IMR-90 (cell line): ENCODE data around the gene ARMH1. TPM values are rescaled to one million over a fixed set of nuclear protein-coding genes. Genes with fewer than 3 reads are reported as not detected.

Experiments used
- ATAC-seq: fragments of 200-7000 bp; cut with Tn5 transposase; 2 replicates; pipeline ENCODE4 v1.9.1; 2020; ENCODE audit warnings: low read depth, mild to moderate bottlenecking, moderate library complexity
- BruUV-seq: library from RNA; stranded (reverse); fragments of 400-500 nt; replicated peaks from 2 replicates; lab custom pipeline; 2021; lab: Mats Ljungman, UMichigan
- CTCF ChIA-PET: fragments of 300-600 bp; formaldehyde crosslinking; extraction: SDS; loops from one replicate; lab custom pipeline; 2021; ENCODE audit warnings: antibody characterized with exemption; lab: Yijun Ruan, JAX
- POLR2A ChIA-PET: fragments of 300-600 bp; sonication (Branson Sonifier 250); formaldehyde crosslinking; loops from one replicate; lab custom pipeline; 2022; ENCODE audit warnings: antibody characterized with exemption; ENCODE audit not compliant: unreplicated experiment; lab: Charles Lee
- DNase-seq: peaks from one replicate; pipeline ENCODE4 v3.0.0; 2013
- H2AFZ ChIP-seq: replicated peaks from 2 replicates; pipeline ENCODE3; 2013; ENCODE audit warnings: low read length, mild to moderate bottlenecking; ENCODE audit not compliant: poor library complexity
- H2AK5ac ChIP-seq: 2 replicates; pipeline ENCODE4 v1.6.1; 2013; ENCODE audit warnings: low read depth, low read length, inconsistent platforms
- H2AK9ac ChIP-seq: replicated peaks from 2 replicates; pipeline ENCODE3; 2013; ENCODE audit warnings: mild to moderate bottlenecking, low read depth, low read length, moderate library complexity; ENCODE audit not compliant: poor library complexity
- H2BK120ac ChIP-seq: 2 replicates; pipeline ENCODE4 v1.6.1; 2013; ENCODE audit warnings: low read depth, low read length, inconsistent platforms
- H2BK15ac ChIP-seq: 3 replicates; pipeline ENCODE4 v1.6.1; 2013; ENCODE audit warnings: low read depth, low read length, inconsistent platforms
- H2BK20ac ChIP-seq: 2 replicates; pipeline ENCODE4 v1.6.1; 2013; ENCODE audit warnings: low read depth, mild to moderate bottlenecking, inconsistent platforms, low read length, moderate library complexity
- H2BK5ac ChIP-seq: 2 replicates; pipeline ENCODE4 v1.6.1; 2013; ENCODE audit warnings: mild to moderate bottlenecking, low read depth, low read length, inconsistent platforms; ENCODE audit not compliant: poor library complexity, severe bottlenecking
- H3K14ac ChIP-seq: replicated peaks from 2 replicates; pipeline ENCODE4 v1.6.1; 2013; ENCODE audit warnings: low read depth, low read length, inconsistent platforms
- H3K18ac ChIP-seq: 2 replicates; pipeline ENCODE4 v1.6.1; 2013; ENCODE audit warnings: low read depth, low read length, control low read depth
- H3K23ac ChIP-seq: 2 replicates; pipeline ENCODE4 v1.6.1; 2013; ENCODE audit warnings: low read depth, low read length, inconsistent platforms
- H3K27ac ChIP-seq: 2 replicates; pipeline ENCODE4 v1.5.1; 2013; ENCODE audit warnings: mild to moderate bottlenecking, control low read depth, low read length; ENCODE audit not compliant: insufficient read depth
- H3K27me3 ChIP-seq: 2 replicates; pipeline ENCODE4 v1.6.1; 2013; ENCODE audit warnings: low read length; ENCODE audit not compliant: control insufficient read depth, insufficient read depth
- H3K36me3 ChIP-seq: 2 replicates; pipeline ENCODE4 v1.6.1; 2013; ENCODE audit warnings: low read length, mixed read lengths; ENCODE audit not compliant: control insufficient read depth, insufficient read depth
- H3K4ac ChIP-seq: 2 replicates; pipeline ENCODE4 v1.6.1; 2013; ENCODE audit warnings: low read depth, low read length, inconsistent platforms
- H3K4me1 ChIP-seq: 2 replicates; pipeline ENCODE4 v1.6.1; 2013; ENCODE audit warnings: low read length, mixed read lengths; ENCODE audit not compliant: control insufficient read depth, insufficient read depth
- H3K4me2 ChIP-seq: 2 replicates; pipeline ENCODE4 v1.6.1; 2013; ENCODE audit warnings: low read depth, mild to moderate bottlenecking, control low read depth, low read length, moderate library complexity
- H3K4me3 ChIP-seq: 2 replicates; pipeline ENCODE4 v1.5.1; 2013; ENCODE audit warnings: low read depth, mild to moderate bottlenecking, control low read depth, low read length, moderate library complexity; ENCODE audit not compliant: insufficient read depth
- H3K56ac ChIP-seq: 2 replicates; pipeline ENCODE4 v1.6.1; 2013; ENCODE audit warnings: low read length, inconsistent platforms; ENCODE audit not compliant: insufficient read depth; ENCODE audit errors: extremely low read depth
- H3K79me1 ChIP-seq, 2 experiments: 2 replicates each; pipeline ENCODE4 v1.6.1; 2013; ENCODE audit warnings: low read length in 2 of 2, inconsistent platforms in 1 of 2, low read depth in 1 of 2
- H3K9ac ChIP-seq: 2 replicates; pipeline ENCODE4 v1.6.1; 2013; ENCODE audit warnings: low read depth, low read length, control low read depth
- H3K9me1 ChIP-seq: 2 replicates; pipeline ENCODE4 v1.6.1; 2013; ENCODE audit warnings: low read length, inconsistent platforms; ENCODE audit not compliant: insufficient read depth
- H3K9me3 ChIP-seq: 2 replicates; pipeline ENCODE4 v1.6.1; 2013; ENCODE audit warnings: low read length; ENCODE audit not compliant: control insufficient read depth, insufficient read depth
- H4K20me1 ChIP-seq: 2 replicates; pipeline ENCODE4 v1.6.1; 2013; ENCODE audit warnings: low read length, inconsistent platforms; ENCODE audit not compliant: insufficient read depth
- H4K5ac ChIP-seq: 2 replicates; pipeline ENCODE4 v1.6.1; 2013; ENCODE audit warnings: mild to moderate bottlenecking, low read depth, low read length, control low read depth
- H4K8ac ChIP-seq, 2 experiments: 2 replicates each; pipeline ENCODE4 v1.6.1; 2013; ENCODE audit warnings: low read depth in 2 of 2, low read length in 2 of 2, control low read depth in 1 of 2, inconsistent platforms in 1 of 2
- H4K91ac ChIP-seq: 2 replicates; pipeline ENCODE4 v1.6.1; 2013; ENCODE audit warnings: low read depth, low read length, inconsistent platforms; ENCODE audit not compliant: insufficient read depth
- BHLHE40 ChIP-seq: fragments of 150-350 bp; IDR thresholded peaks from 2 replicates; pipeline ENCODE4 v1.6.1; 2016; ENCODE audit warnings: mild to moderate bottlenecking, low read depth, low read length
- CEBPB ChIP-seq: IDR thresholded peaks from 2 replicates; pipeline ENCODE4 v1.6.1; 2012; ENCODE audit warnings: low read depth, low read length, improper control_type of control experiment
- CHD1 ChIP-seq: IDR thresholded peaks from 2 replicates; pipeline ENCODE4 v1.6.1; 2012; ENCODE audit warnings: low read depth, low read length, improper control_type of control experiment
- CTCF ChIP-seq: conservative IDR thresholded peaks from 2 replicates; pipeline ENCODE4 v1.5.1; 2012; ENCODE audit warnings: mild to moderate bottlenecking, low read depth, low read length, improper control_type of control experiment
- FOS ChIP-seq: fragments of 150-350 bp; IDR thresholded peaks from 2 replicates; pipeline ENCODE4 v1.6.1; 2016; ENCODE audit warnings: low read depth, low read length
- MAFK ChIP-seq: IDR thresholded peaks from 2 replicates; pipeline ENCODE4 v1.6.1; 2012; ENCODE audit warnings: low read depth, low read length, improper control_type of control experiment
- MAZ ChIP-seq: IDR thresholded peaks from 2 replicates; pipeline ENCODE4 v1.6.1; 2012; ENCODE audit warnings: low read depth, mild to moderate bottlenecking, low read length, improper control_type of control experiment, moderate library complexity, borderline replicate concordance
- MXI1 ChIP-seq: IDR thresholded peaks from 2 replicates; pipeline ENCODE4 v1.6.1; 2012; ENCODE audit warnings: low read depth, mild to moderate bottlenecking, low read length, moderate library complexity, borderline replicate concordance
- NFE2L2 ChIP-seq: fragments of 150-350 bp; IDR thresholded peaks from 2 replicates; pipeline ENCODE4 v1.6.1; 2016; ENCODE audit warnings: low read depth, mild to moderate bottlenecking, low read length
- POLR2A ChIP-seq: IDR thresholded peaks from 2 replicates; pipeline ENCODE4 v1.6.1; 2012; ENCODE audit warnings: mild to moderate bottlenecking, low read depth, low read length
- RAD21 ChIP-seq: IDR thresholded peaks from 2 replicates; pipeline ENCODE4 v1.6.1; 2012; ENCODE audit warnings: low read length, improper control_type of control experiment
- RCOR1 ChIP-seq: IDR thresholded peaks from 2 replicates; pipeline ENCODE4 v1.6.1; 2012; ENCODE audit warnings: mild to moderate bottlenecking, low read length, improper control_type of control experiment; ENCODE audit not compliant: insufficient replicate concordance
- RFX5 ChIP-seq: IDR thresholded peaks from 2 replicates; pipeline ENCODE4 v1.8.0; 2012; ENCODE audit warnings: low read depth, mild to moderate bottlenecking, low read length, moderate library complexity
- SMC3 ChIP-seq: fragments of 150-350 bp; IDR thresholded peaks from 2 replicates; pipeline ENCODE4 v1.6.1; 2016; ENCODE audit warnings: low read depth, mild to moderate bottlenecking, antibody characterized with exemption, low read length, moderate library complexity
- USF2 ChIP-seq: fragments of 150-350 bp; IDR thresholded peaks from 2 replicates; pipeline ENCODE4 v1.6.1; 2017; ENCODE audit warnings: mild to moderate bottlenecking, antibody characterized with exemption, low read length, low read depth
- WGBS, 2 experiments: methylation state at CpG; one replicate each; pipeline versions ENCODE4 v1.1.5 to v1.1.7; 2013; ENCODE audit warnings: missing lambda C conversion rate in 2 of 2; ENCODE audit not compliant: insufficient read length in 1 of 2; ENCODE audit errors: extremely low coverage in 2 of 2; 5-methylcytosine and 5-hydroxymethylcytosine counted together
- dilution Hi-C: fragments of 300-500 bp; cut with HindIII; formaldehyde crosslinking; loops from one replicate; pipeline ENCODE4 v1.14.3; 2018; ENCODE audit warnings: low sequenced_read_pairs; ENCODE audit not compliant: unreplicated experiment
- in situ Hi-C: fragments of 300-500 bp; cut with MboI; formaldehyde crosslinking; loops from 3 replicates; pipeline ENCODE4 v1.14.3; 2019; ENCODE audit warnings: low sequenced_read_pairs, inconsistent platforms, mixed read lengths
- intact Hi-C: fragments of 100-400 bp; cut with micrococcal nuclease; formaldehyde crosslinking; loops from 2 replicates; pipeline ENCODE4 v1.10.0; 2022
- polyA plus RNA-seq, 3 experiments: library from polyadenylated mRNA; depleted of rRNA; stranded (reverse); fragments of >200 nt; gene quantifications; 2 replicates each; pipeline ENCODE4 v1.2.3, GENCODE V29; 2012; ENCODE audit warnings: low replicate concordance in 1 of 3
- total RNA-seq: library from RNA; depleted of rRNA; stranded (reverse); fragments of >200 nt; gene quantifications from 2 replicates; pipeline ENCODE4 v1.2.3, GENCODE V29; 2012
- TF ChIP-seq, protein P1 (sequence below): fragments of 150-350 bp; IDR thresholded peaks from 2 replicates; pipeline ENCODE4 v1.6.1; 2016; ENCODE audit warnings: low read depth, mild to moderate bottlenecking, low read length, moderate library complexity, borderline replicate concordance

The ARMH1 gene
- total and polyA plus RNA-seq, 2 of the 4 experiments (the other 2 are of a cell fraction) = 0.36 to 0.72 TPM

- in situ Hi-C loops (no loop called here), dilution Hi-C loops (no loop called here), intact Hi-C loops (no loop called here)
- peaks cover 6% of the 10 kb centered on the region for H3K4me1 ChIP-seq
- H3K27me3 ChIP-seq = no peaks in the 10 kb centered on the region
- no peaks in the 10 kb centered on the region for H3K36me3 ChIP-seq
- H4K8ac ChIP-seq = peak overlapping the region; percentile 97 to 98
- H3K4ac ChIP-seq = peak overlapping the region; percentile 92; the same call in 1 of the 2 replicates
- ChIA-PET CTCF (no interaction called here), POLR2A (no interaction called here)
- no peaks in the 10 kb centered on the region for H3K9me3 ChIP-seq
- peaks cover 5 to 10% of the 10 kb centered on the region in 2 experiments; a peak in 3 of 4 replicates for H3K79me1 ChIP-seq
- H2AK9ac ChIP-seq = peak overlapping the region; percentile 93
- H3K56ac ChIP-seq = no peak overlapping the region
- H3K9me1 ChIP-seq = peaks cover 6% of the 10 kb centered on the region
- H3K27ac ChIP-seq = no peak overlapping the region
- peak overlapping the region; percentile 49; the same call in 1 of the 2 replicates for H3K4me3 ChIP-seq
- H4K5ac ChIP-seq = peak overlapping the region; percentile 62
- TF ChIP-seq BHLHE40 = no peak
- no peak for TF ChIP-seq MAZ
- TF ChIP-seq CHD1 = no peak
- TF ChIP-seq RFX5 = no peak
- no peak for TF ChIP-seq MAFK
- TF ChIP-seq RAD21 = no peak
- no peak for TF ChIP-seq RCOR1
- no peak for TF ChIP-seq CEBPB
- no peak for TF ChIP-seq CTCF
- no peak for TF ChIP-seq MXI1
- TF ChIP-seq SMC3 = no peak
- TF ChIP-seq POLR2A = no peak
- no peak for TF ChIP-seq NFE2L2
- TF ChIP-seq, protein P1, sequence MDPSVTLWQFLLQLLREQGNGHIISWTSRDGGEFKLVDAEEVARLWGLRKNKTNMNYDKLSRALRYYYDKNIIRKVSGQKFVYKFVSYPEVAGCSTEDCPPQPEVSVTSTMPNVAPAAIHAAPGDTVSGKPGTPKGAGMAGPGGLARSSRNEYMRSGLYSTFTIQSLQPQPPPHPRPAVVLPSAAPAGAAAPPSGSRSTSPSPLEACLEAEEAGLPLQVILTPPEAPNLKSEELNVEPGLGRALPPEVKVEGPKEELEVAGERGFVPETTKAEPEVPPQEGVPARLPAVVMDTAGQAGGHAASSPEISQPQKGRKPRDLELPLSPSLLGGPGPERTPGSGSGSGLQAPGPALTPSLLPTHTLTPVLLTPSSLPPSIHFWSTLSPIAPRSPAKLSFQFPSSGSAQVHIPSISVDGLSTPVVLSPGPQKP = no peak
- no peak for TF ChIP-seq FOS
- TF ChIP-seq USF2 = no peak
- no TSS peak for BruUV-seq
- WGBS, 2 experiments = no CpG with 5 or more reads among the region's 7 CpGs
- peak overlapping the region; percentile 86 for H3K4me2 ChIP-seq
- 0 out of 2 replicates have a peak overlapping the region, but pooled peaks have one; percentile 84 for H2AK5ac ChIP-seq
- peak overlapping the region; percentile 98 for H2AFZ ChIP-seq
- ATAC-seq = no peak
- H2BK15ac ChIP-seq = no peak overlapping the region
- H4K20me1 ChIP-seq = no peaks in the 10 kb centered on the region
- no peak for DNase-seq
- no peak overlapping the region for H2BK5ac ChIP-seq
- H3K9ac ChIP-seq = no peak overlapping the region
- no peak overlapping the region for H3K18ac ChIP-seq
- H3K14ac ChIP-seq = peak overlapping the region; percentile 79; the same call in 1 of the 2 replicates
- H2BK20ac ChIP-seq = no peak overlapping the region
- H3K23ac ChIP-seq = peak overlapping the region; percentile 77; the same call in 1 of the 2 replicates
- H2BK120ac ChIP-seq = no peak overlapping the region
- peak overlapping the region; percentile 30; the same call in 1 of the 2 replicates for H4K91ac ChIP-seq
Measured at GRCh38 chr1:44675186-44675585, 672 bp downstream of the ARMH1 start.
